IMR-90 (cell line): ENCODE results near the gene ATPAF1.

ENCODE experiments used
- BHLHE40 ChIP-seq: fragments of 150-350 bp; IDR thresholded peaks from 2 replicates; pipeline ENCODE4 v1.6.1; 2016; ENCODE audit warnings: mild to moderate bottlenecking, low read depth, low read length
- FOS ChIP-seq: fragments of 150-350 bp; IDR thresholded peaks from 2 replicates; pipeline ENCODE4 v1.6.1; 2016; ENCODE audit warnings: low read depth, low read length
- MAZ ChIP-seq: IDR thresholded peaks from 2 replicates; pipeline ENCODE4 v1.6.1; 2012; ENCODE audit warnings: low read depth, mild to moderate bottlenecking, low read length, improper control_type of control experiment, moderate library complexity, borderline replicate concordance
- POLR2A ChIP-seq: IDR thresholded peaks from 2 replicates; pipeline ENCODE4 v1.6.1; 2012; ENCODE audit warnings: mild to moderate bottlenecking, low read depth, low read length
- RCOR1 ChIP-seq: IDR thresholded peaks from 2 replicates; pipeline ENCODE4 v1.6.1; 2012; ENCODE audit warnings: mild to moderate bottlenecking, low read length, improper control_type of control experiment; ENCODE audit not compliant: insufficient replicate concordance
- TF ChIP-seq, protein P1 (sequence below): conservative IDR thresholded peaks from 2 replicates; pipeline ENCODE4 v1.5.1; 2012; ENCODE audit warnings: mild to moderate bottlenecking, low read depth, low read length, improper control_type of control experiment
- TF ChIP-seq, protein P2 (sequence below): fragments of 150-350 bp; IDR thresholded peaks from 2 replicates; pipeline ENCODE4 v1.6.1; 2017; ENCODE audit warnings: mild to moderate bottlenecking, antibody characterized with exemption, low read length, low read depth

DNA sequence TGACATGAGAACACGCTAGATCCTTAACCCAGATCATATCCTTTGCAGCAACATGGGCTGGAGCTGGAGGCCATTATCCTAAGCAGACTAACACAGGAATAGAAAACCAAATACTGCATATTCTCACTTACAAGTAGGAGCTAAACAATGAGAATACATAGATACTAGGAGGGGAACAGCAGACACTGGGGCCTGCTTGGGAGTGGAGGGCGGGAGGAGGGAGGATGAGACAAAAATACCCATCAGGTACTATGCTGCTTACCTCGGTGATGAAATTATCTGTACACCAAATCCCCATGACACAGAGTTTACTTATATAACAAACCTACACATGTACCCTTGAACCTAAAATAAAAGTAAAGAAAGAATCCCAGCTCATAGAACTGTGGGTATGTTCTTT lies 50.3 kb downstream of the ATPAF1 start:
- TF ChIP-seq, protein P1, sequence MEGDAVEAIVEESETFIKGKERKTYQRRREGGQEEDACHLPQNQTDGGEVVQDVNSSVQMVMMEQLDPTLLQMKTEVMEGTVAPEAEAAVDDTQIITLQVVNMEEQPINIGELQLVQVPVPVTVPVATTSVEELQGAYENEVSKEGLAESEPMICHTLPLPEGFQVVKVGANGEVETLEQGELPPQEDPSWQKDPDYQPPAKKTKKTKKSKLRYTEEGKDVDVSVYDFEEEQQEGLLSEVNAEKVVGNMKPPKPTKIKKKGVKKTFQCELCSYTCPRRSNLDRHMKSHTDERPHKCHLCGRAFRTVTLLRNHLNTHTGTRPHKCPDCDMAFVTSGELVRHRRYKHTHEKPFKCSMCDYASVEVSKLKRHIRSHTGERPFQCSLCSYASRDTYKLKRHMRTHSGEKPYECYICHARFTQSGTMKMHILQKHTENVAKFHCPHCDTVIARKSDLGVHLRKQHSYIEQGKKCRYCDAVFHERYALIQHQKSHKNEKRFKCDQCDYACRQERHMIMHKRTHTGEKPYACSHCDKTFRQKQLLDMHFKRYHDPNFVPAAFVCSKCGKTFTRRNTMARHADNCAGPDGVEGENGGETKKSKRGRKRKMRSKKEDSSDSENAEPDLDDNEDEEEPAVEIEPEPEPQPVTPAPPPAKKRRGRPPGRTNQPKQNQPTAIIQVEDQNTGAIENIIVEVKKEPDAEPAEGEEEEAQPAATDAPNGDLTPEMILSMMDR = no peak
- TF ChIP-seq, protein P2, sequence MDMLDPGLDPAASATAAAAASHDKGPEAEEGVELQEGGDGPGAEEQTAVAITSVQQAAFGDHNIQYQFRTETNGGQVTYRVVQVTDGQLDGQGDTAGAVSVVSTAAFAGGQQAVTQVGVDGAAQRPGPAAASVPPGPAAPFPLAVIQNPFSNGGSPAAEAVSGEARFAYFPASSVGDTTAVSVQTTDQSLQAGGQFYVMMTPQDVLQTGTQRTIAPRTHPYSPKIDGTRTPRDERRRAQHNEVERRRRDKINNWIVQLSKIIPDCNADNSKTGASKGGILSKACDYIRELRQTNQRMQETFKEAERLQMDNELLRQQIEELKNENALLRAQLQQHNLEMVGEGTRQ = no peak
- no peak for TF ChIP-seq RCOR1
- no peak for TF ChIP-seq MAZ
- TF ChIP-seq BHLHE40 = no peak
- no peak for TF ChIP-seq FOS
- TF ChIP-seq POLR2A = no peak
